ENCODE data around the gene CLVS2.

DNA sequence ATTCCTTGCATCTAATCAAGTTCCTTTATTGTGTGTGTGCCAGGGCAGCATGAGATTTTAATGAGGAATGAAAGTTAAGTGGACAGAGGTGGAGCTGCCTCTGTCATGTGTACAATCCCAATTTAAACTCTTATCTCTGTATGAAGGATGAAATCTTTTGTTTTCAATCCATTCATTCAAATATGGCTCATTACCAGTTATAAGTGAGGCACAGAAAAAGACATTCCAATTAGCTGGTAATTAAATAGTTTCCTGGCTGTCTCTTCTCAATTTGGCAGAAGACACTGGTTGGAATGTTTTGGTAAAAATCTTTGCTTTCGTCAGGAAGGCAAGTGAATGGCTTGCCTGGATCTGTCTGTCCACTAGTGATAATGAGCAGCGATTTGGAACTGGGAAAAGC lies 46.4 kb downstream of the CLVS2 start:
- TF ChIP-seq, protein P1, sequence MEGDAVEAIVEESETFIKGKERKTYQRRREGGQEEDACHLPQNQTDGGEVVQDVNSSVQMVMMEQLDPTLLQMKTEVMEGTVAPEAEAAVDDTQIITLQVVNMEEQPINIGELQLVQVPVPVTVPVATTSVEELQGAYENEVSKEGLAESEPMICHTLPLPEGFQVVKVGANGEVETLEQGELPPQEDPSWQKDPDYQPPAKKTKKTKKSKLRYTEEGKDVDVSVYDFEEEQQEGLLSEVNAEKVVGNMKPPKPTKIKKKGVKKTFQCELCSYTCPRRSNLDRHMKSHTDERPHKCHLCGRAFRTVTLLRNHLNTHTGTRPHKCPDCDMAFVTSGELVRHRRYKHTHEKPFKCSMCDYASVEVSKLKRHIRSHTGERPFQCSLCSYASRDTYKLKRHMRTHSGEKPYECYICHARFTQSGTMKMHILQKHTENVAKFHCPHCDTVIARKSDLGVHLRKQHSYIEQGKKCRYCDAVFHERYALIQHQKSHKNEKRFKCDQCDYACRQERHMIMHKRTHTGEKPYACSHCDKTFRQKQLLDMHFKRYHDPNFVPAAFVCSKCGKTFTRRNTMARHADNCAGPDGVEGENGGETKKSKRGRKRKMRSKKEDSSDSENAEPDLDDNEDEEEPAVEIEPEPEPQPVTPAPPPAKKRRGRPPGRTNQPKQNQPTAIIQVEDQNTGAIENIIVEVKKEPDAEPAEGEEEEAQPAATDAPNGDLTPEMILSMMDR (IDR thresholded peaks at IDR 0.05), result no peak
- TF ChIP-seq POLR2A (IDR thresholded peaks at IDR 0.05) (no peak), POLR2AphosphoS5 (IDR thresholded peaks at IDR 0.05; ENCODE audit: insufficient read depth in 1 of 2, low read depth in 1 of 2) (no peak)
